Ramos (cell line): ENCODE data around the gene UIMC1.
"Not testable (repeated sequence)": the region's sequence is repeated elsewhere in the genome, so short reads cannot be mapped to it uniquely, and the experiment has no call there.

Experiments used
- in situ Hi-C: fragments of 300-500 bp; cut with MboI; formaldehyde crosslinking; loops from one replicate; pipeline ENCODE4 v1.14.3; 2022; ENCODE audit warnings: low sequenced_read_pairs; ENCODE audit not compliant: unreplicated experiment

UIMC1 gene

DNA sequence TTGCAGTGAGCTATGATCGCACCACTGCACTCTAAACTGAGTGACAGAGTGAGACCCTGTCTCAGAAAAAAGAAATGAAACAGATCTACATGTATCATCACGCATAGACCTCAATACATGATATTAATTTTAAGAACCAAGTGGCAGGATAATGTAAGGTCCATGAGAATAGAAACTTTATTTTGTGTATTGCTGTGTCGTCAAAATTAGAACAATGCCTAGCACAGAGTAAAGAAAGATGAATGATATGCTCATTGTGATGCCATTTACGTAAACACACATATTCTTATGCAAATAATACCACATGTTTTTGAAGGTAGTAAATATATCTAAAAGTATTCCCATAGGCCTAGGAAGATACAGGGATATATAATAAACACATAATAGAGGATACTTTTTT lies 3.6 kb upstream of the UIMC1 start:
- in situ Hi-C loops = no loop called here

DNA sequence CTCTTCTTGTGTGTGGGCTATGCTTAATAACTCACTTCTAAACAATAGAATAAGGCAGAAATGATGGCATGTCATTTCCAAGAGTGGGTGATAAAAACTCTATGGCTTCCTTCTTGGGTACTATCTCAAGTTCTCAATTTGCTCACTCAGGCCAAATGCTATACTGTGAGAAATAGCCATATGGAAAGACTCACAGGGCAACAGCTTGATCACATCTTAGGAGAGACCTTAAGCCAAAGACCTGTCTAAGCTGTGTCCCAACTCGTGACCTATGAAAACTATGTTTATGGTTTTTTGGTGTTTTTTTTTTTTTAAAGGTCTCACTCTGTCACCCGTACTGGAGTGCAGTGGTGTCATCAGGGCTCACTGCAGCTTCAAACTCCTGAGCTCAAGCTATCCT lies 2.1 kb upstream of the UIMC1 start:
- in situ Hi-C loops = no loop called here

DNA sequence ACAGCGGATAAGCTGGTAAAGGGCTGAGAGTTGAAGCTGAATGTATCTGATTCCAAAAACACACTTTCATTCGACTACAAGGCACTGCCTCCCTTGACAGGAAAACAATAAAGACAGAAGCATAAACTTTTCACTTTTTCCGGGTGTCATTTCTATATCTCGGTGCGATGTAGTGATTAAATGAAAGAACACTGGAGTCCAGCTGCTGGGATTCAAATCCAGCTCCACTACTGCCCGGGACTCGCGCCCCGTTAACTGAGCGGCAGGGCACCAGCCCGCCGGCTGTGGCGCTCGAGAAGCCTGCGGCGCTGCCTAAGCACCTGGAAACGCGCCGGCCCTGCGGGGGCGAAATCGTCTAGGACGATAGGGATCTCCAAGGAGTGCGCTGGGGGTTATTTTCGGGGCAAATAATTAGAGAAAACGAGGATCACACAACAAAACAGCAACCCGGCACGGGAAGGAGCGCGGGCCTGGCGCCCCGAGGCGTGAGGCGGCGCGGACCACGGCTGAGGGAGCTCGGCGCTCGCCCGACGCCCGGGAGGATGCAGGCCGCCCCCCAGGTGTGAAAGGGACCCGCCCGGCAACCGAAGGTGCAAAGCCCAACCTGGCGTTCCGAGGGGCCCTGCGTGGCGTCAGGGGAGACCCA lies 837 bp downstream of the UIMC1 start:
- in situ Hi-C loops = no loop called here

DNA sequence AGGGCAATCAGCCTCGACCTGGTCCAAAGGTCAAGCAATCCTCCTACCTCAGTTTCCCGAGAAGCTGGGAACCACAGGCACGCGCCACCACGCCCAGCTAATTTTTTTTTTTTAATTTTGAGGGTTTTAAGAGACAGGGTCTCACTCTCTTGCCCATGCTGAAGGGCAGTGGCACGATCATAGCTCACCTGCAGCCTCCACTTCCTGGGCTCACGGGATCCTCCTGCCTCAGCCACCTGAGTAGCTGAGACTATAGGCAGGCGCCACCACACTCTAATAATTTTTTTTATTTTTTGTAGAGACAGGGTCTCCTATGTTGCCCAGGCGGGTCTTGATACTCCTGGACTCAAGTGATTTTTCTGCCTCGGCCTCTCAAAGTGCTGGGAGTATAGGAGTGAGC lies 1.6 kb downstream of the UIMC1 start:
- in situ Hi-C loops = no loop called here

DNA sequence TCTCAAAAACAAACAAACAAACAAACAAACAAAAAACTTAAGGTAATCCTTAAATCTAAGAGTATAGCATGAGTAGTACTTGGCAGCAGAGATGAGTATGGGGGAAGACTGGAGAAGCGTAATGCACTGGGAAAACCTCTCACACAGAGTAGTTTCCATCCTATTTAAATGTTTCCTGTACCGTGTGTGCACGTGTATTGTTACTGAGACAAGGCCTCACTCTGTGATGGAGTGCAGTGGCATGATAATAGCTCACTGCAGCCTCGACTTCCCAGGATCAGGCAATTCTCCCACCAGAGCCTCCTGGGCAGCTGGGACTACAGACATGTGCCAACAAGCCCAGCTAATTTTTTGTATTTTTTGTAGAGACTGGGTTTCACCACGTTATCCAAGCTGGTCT lies 2.9 kb downstream of the UIMC1 start:
- in situ Hi-C loops = no loop called here

DNA sequence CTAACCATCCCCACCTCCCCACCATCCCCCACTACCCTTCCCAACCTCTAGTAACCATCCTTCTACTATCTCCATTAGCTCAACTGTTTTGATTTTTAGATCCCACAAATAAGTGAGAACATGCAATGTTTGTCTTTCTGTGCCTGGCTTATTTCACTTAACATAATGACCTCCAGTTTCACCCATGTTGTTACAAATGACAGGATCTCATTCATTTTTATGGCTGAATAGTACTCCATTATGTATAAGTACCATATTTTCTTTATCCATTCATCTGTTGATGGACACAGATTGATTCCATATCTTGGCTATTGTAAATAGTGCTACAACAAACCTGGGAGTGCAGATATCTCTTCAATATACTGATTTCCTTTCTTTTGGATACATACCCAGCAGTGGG lies 7.1 kb downstream of the UIMC1 start:
- in situ Hi-C loops = not testable (repeated sequence)

DNA sequence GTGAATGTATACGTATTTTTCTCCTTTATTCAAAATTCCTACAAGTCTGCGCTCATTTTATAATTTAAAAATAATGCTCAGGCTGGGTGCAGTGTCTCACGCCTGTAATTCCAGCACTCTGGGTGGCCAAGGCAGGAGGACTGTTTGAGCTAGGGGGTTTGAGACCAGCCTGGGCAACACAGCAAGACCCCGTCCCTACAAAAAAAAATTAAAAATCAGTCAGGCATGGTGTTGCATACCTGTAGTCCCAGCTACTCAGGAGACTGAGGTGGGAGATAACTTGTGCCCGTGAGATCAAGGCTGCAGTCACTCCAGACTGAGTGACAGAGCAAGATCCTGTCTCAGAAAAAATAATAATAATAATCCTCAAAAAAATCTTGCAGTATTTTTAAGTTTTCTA lies 7.8 kb downstream of the UIMC1 start:
- in situ Hi-C loops = no loop called here

DNA sequence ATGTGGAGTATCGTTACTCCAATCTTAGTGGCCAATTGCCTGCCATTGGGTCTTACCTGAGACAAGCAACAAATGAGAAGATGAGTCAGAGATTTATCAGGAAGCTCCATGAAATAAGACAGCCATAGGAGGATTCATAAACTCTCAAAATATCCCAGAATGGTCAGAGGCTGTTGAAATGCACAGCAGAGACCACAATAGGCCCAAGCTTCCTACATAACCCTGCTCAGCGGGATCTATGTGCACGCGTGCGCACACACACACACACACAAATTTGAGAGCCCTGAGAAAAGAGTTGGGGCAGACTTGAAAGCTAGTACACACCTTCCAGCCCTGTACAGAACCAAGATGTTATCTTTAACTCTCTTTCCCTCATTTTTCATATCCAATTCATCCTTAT lies 9.8 kb downstream of the UIMC1 start:
- in situ Hi-C loops = no loop called here

DNA sequence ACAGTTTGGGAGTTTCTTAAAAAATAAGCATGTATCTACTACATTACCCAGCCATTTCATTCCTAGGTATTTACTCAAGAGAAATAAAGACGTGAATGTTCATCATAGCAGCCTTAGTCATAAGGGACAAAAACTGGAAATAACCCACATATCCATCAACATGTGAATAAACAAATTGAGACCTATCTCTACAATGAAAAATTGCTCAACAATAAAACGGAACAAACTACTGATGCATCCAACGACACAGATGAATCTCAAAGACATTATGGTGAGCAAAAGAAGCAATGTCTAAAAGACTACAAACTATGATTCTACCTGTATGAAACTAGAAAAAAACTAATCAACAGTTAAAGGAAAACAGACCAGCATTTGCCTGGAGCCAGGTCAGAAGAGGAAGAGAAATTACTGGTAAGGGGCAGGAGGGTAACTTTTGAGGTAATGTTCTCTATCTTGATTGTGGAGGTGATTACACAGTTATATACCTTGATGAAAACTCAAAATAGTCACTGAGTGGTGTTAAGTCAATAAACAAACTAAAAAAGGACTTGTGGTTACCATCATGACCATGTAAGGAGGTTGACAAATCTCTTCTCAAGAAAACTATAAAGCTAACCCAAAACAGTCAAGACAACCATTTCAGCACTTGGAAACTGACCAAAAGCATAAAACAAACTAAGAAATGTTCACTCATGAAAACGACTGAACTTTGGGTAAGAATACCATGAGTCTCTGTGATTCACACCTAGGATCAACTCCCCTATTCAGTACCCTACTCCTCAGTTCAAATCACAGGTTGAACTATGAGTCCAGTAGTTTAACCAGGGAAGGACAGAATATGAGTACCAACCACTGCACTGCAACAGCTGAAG lies 10.4 kb downstream of the UIMC1 start:
- in situ Hi-C loops = no loop called here

DNA sequence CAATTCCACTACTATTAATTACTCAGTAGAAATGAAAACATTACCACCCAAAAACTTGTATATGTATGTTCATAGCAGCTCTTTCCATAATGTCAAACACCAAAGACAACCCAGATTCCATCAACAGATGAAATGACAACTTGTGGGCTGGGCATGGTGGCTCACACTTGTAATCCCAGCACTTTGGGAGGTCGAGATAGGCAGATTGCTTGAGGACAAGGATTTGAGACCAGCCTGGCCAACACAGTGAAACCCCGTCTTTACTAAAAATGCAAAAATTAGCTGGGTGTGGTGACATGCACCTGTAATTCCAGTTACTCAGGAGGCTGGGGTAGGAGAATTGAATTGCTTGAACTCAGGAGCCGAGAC lies 11.5 kb downstream of the UIMC1 start:
- in situ Hi-C loops = no loop called here

DNA sequence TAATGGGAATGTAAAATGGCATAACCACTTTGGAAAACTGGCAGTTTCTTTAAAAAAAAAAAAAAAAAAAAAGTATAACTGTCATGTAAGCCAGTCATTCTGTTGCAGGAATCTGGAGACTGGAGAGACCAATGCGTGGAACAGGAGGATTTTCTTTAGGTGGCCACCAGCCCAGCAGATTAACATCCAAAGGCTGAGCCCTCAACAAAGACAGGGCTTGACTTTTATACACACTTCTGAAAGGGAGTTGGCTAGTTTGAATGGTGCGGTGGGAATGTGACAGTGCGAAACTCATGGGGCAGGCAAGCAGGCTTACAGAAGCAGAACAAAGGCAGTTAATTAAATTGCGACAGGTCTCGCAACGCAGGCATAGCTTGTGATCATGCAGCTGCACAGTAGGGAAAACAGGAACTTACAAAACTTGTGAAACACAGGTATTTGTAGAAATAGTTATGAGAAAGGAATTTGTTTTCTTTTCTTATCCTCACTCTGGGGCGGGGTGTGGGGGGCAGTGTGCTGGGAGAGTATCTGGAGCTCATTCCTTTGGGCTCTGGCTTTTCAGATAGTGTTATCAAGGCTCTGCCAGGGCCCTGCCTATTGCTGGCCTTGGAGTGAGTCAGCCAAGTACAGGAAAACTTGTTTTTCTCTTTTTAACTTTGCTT lies 12.0 kb downstream of the UIMC1 start:
- in situ Hi-C loops = no loop called here

DNA sequence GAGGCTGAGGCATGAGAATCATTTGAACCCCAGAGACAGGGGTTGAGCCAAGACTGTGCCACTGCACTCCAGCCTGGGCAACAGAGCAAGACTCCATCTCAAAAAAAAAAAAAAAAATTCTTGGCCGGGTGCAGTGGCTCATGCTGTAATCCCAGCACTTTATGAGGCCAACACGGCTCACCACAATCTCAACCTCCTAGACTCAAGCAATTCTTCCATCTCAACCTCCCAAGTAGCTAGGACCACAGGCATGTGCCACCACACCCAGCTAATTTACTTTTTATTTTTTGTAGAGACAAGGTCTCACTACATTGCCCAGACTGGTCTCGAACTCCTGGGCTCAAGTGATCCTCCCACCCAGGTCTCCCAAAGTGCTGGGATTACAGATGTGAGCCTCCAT lies 13.5 kb downstream of the UIMC1 start:
- in situ Hi-C loops = not testable (repeated sequence)

DNA sequence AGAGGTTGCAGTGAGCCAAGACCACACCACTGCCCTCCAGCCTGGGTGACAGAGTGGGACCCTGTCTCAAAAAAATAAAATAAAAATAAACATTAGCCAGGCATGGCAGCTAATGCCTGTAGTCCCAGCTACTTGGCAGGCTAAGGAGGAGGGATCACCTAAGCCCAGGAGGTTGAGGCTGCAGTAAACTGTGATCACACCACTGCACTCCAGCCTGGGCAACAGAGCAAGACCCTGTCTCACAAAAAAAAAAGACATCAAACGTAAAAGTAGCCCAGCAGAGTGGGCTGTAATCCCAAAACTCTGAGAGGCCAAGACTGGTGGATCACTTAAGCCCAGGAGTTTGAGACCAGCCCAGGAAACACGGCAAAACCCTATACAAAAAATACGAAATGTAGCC lies 19.0 kb downstream of the UIMC1 start:
- in situ Hi-C loops = no loop called here

DNA sequence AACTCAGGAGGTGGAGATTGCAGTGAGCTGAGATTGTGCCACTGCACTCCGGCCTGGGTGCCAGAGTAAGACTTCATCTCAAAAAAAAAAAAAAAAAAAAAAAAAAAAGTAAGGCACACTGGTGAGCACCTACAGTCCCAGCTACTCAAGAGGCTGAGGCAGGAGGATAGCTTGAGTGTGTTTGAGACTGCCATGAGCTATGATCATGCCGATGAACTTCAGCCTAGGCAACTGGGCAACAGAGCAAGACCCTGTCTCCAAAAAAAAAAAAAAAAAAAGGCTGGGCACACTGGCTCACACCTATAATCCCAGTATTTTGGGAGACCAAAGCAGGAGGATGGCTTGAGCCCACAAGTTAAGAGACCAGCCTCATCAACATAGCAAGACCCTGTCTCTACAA lies 20.3 kb downstream of the UIMC1 start:
- in situ Hi-C loops = no loop called here

DNA sequence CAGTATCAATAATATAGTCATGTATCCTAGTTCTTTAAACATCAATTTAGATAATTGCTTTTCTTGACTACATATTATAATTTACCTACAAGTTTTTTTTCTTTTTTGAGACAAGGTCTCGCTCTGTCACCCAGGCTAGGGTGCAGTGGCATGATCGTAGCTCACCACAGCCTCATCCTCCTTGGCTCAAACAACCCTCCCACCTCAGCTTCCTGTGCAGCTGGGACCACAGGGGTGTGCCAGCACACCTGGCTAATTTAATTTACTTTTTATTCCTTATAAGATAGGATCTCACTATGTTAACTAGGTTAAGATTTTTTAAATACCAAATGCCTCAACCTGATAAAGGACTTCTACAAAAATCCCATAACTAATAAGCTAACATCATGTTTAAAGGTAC lies 21.1 kb downstream of the UIMC1 start:
- in situ Hi-C loops = no loop called here

DNA sequence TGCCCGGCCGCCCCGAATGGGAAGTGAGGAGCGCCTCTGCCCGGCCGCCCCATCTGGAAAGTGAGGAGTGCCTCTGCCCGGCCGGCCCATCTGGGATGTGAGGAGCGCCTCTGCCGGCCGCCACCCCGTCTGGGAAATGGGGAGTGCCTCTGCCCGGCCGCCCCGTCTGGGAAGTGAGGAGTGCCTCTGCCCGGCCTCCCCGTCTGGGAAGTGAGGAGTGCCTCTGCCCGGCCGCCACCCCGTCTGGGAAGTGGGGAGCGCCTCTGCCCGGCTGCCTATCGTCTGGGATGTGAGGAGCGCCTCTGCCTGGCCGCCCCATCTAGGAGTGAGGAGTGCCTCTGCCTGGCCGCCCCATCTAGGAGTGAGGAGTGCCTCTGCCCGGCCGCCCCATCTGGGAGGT lies 22.4 kb downstream of the UIMC1 start:
- in situ Hi-C loops = not testable (repeated sequence)

DNA sequence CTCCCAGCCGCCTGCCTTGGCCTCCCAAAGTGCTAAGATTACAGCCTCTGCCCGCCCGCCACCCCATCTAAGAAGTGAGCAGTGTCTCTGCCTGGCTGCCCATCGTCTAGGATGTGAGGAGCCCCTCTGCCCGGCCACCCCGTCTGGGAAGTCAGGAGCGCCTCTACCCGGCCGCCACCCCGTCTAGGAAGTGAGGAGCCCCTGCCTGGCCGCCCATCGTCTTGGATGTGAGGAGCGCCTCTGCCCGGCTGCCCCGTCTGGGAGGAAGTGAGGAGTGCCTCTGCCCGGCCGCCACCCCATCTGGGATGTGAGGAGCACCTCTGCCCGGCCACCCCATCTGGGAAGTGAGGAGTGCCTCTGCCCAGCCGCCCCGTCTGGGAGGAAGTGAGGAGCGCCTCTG lies 23.0 kb downstream of the UIMC1 start:
- in situ Hi-C loops = not testable (repeated sequence)

DNA sequence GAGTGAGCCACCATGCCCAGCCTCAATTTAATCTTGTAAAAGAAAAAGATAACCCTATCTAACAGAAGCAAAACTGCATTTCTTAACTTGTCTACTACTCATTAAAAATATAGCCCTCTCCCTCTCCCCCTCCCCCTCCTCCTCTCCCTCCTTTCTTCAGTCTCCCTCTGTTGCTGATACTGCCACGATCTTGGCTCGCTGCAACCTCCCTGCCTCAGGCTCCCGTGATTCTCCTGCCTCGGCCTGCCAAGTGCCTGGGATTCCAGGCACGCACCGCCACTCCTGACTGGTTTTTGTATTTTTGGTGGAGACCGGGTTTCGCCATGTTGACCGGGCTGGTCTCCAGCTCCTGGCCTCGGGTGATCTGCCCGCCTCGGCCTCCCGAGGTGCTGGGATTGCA lies 23.5 kb downstream of the UIMC1 start:
- in situ Hi-C loops = not testable (repeated sequence)

DNA sequence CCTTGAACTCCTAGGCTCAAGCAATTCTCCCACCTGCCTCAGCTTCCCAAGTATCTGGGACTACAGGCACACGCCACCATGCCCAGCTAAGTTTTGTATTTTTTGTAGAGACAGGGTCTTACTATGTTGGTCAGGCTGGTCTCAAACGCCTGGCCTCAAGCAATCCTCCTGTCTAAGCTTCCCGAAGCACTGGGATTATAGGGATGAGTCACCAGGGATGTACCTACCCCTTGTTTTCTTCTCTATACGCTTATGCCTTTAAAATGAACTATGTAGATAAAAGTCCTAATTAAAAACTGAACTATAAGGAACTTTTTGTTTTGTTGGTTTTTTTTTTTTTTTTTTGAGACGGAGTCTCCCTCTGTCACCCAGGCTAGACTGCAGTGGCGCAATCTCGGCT lies 25.8 kb downstream of the UIMC1 start:
- in situ Hi-C loops = no loop called here

DNA sequence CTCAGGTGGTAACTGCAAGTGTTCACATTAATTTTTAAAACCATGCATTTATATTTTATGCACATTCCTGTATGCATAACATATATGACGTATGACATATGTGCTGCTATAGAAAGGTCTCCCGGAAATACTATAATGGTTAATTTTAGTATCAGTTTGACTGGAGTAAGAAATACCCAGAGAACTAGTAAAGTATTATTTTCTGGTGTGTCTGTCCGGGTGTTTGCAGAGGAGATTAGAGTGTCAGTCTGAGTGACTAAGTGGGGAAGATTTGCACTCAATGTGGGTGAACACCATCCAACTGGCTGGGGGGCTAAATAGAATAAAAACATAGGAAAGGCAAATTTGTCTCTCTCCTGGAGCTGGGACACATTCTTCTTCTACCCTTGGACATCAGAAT lies 26.9 kb downstream of the UIMC1 start:
- in situ Hi-C loops = no loop called here

DNA sequence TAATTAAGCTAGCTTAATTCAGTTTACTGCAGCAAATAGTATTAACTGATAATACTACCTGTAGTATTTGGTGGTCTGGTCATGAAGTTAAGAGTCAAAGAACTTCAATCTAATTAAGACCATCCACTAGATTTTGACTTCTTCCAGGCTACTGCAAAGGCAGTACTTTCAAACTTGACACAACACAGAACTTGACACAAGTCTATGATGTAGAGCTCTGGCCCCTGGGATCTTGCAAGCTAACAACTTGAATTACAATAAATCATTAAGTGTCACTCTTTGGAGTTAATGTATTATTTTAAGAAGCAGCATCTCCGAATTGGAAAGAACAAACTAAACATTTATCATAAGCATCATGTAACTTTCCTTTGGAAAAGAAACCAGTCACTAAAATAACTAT lies 40.9 kb downstream of the UIMC1 start:
- in situ Hi-C loops = no loop called here

DNA sequence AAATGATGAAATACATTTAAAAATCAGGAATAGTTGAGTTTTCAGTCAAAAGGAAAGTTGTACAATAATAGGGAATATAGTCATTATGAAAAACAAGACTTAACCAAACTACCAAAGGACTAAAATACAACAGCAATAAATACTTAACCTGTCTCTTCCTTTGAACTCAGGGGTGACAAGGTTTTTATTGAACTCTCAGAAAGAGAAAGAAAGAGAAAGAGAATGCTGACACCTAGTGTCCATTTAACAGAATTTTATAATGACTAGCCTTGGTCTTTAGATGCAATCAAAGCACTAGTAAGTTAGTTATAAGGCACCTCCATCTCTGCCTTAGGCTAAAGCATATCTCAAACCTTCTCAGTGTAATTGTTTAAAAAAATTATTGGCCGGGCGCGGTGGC lies 47.5 kb downstream of the UIMC1 start:
- in situ Hi-C loops = no loop called here
